T-helper 1 cell treated with Interleukin-12 subunit alpha and Interleukin-12 subunit beta and Interleukin-4 antibody, amounts not matched to agents 30 μg/mL and 1 μg/mL, for 36 hours (primary cell): ENCODE results near the gene RPS21.

Experiments
- H3K27ac Mint-ChIP-seq: one replicate; pipeline ENCODE4 v1.8.0; 2021; ENCODE audit warnings: mild to moderate bottlenecking, mixed read lengths
- H3K27me3 Mint-ChIP-seq: one replicate; pipeline ENCODE4 v1.8.0; 2021; ENCODE audit warnings: low read depth, mixed read lengths
- H3K36me3 Mint-ChIP-seq: one replicate; pipeline ENCODE4 v1.8.0; 2021; ENCODE audit warnings: low read depth, mixed read lengths
- H3K4me1 Mint-ChIP-seq: one replicate; pipeline ENCODE4 v1.8.0; 2021; ENCODE audit warnings: low read depth, mixed read lengths
- H3K4me3 Mint-ChIP-seq: one replicate; pipeline ENCODE4 v1.8.0; 2021; ENCODE audit warnings: mild to moderate bottlenecking, moderate library complexity, mixed read lengths
- H3K9me3 Mint-ChIP-seq: one replicate; pipeline ENCODE4 v1.8.0; 2021; ENCODE audit warnings: mixed read lengths

RPS21 gene

GRCh38 chr20:62350629-62351422 is 36.1 kb upstream of the RPS21 start:
- Mint-ChIP-seq H3K27me3 (no peaks in the 10 kb centered on the region), H3K9me3 (peaks cover 9% of the 10 kb centered on the region), H3K4me1 (peaks cover 2% of the 10 kb centered on the region), H3K36me3 (peaks cover 4% of the 10 kb centered on the region), H3K27ac (no peak overlapping the region), H3K4me3 (no peak overlapping the region)

DNA sequence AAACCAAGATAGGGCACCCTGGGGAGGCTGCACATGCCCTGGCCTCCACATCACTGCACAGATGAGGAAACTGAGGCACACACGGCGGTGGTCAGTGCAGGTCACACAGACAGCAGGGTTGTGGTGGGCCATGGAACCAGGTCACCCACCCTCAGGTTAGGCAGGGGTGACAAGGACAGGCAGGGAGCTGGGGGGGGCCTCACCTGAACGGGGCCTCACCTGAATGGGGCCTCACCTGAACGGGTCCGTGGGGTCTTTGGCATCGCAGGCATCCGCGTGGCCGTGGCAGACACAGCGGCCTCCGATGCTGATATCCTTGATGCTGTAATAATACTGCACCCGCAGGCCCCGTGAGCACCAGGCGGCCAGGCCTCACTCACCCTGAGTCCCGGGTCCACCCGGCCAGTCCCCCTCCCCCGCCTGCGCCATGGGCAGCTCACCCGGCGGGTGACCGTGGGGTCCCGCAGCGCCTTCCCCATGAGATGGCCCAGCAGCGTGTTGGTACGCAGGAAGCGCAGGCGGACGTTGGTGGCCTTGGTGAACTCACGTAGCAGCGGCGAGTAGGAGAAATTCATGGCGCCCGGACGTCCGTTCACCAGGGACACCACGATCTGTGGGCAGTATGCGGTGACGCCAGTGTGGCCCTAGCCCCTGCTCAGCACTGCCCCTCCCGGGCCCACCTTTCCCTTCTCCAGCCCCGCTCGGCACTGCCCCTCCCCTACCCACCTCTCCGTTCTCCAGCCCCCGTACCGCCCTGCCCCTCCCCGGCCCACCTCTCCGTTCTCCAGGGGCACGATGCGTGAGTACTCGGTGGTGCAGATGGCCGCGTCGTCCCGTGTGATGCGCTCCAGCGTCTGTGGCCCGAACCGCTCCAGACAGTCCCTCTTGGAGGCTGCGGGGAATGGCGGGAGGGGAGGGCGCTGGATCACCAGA is 35.2 kb upstream of the RPS21 start:
- no peak overlapping the region for H3K27ac Mint-ChIP-seq
- H3K4me1 Mint-ChIP-seq = peaks cover 2% of the 10 kb centered on the region
- no peak overlapping the region for H3K4me3 Mint-ChIP-seq
- H3K9me3 Mint-ChIP-seq = peaks cover 9% of the 10 kb centered on the region
- peaks cover 4% of the 10 kb centered on the region for H3K36me3 Mint-ChIP-seq
- H3K27me3 Mint-ChIP-seq = no peaks in the 10 kb centered on the region

- Mint-ChIP-seq H3K9me3 (peaks cover 9% of the 10 kb centered on the region), H3K36me3 (peaks cover 4% of the 10 kb centered on the region), H3K4me1 (peaks cover 2% of the 10 kb centered on the region), H3K4me3 (no peak overlapping the region), H3K27me3 (no peaks in the 10 kb centered on the region), H3K27ac (no peak overlapping the region)
Observed at GRCh38 chr20:62352402-62353288, 34.3 kb upstream of the RPS21 start.

DNA sequence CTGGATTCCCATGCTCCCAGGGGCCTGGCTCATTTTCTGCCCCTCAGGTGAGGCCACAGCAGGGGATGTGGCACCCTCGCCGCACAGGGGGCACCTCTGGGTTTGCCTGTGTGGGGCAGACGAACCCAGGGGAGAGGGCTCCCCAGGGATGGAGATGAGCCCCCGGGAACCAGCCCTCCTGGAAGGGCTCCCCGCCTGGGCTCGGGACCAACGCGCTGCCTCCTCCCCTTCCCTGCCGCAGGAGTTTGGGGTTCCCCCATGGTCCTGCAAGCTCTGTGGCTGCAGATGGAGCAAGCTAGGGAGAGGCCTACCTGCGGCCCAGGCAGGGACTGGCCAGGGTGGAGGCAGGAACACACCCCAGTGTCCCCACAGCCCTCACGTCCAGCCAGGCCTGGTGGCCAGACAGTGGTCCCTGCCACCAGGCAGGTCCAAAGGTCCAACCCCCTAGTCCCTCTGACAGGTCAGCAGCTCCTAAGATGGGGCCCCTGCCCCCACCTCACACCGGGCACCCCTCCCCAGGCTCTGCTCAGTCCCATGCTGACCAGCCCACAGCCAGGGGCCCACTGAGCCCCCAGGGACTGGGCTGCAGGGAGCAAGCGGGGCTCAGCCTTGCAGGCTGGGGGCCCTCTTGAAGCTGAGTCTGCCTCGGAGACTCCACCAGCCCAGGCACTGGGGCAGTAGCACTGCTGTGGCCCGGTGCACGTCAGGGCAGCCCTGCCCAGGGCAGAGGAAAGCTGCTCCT is 33.4 kb upstream of the RPS21 start:
- Mint-ChIP-seq H3K36me3 (peaks cover 4% of the 10 kb centered on the region), H3K27ac (no peak overlapping the region), H3K27me3 (no peaks in the 10 kb centered on the region), H3K4me1 (peaks cover 2% of the 10 kb centered on the region), H3K4me3 (no peak overlapping the region), H3K9me3 (peaks cover 8% of the 10 kb centered on the region)

- no peaks in the 10 kb centered on the region for H3K4me1 Mint-ChIP-seq
- H3K27me3 Mint-ChIP-seq = no peaks in the 10 kb centered on the region
- no peak overlapping the region for H3K27ac Mint-ChIP-seq
- H3K4me3 Mint-ChIP-seq = no peak overlapping the region
- peaks cover 2% of the 10 kb centered on the region for H3K36me3 Mint-ChIP-seq
- peaks cover 2% of the 10 kb centered on the region for H3K9me3 Mint-ChIP-seq
Observed at GRCh38 chr20:62354031-62354808, 32.7 kb upstream of the RPS21 start.

GRCh38 chr20:62354811-62355341 is 32.0 kb upstream of the RPS21 start:
- H3K27ac Mint-ChIP-seq = no peak overlapping the region
- no peaks in the 10 kb centered on the region for H3K36me3 Mint-ChIP-seq
- no peaks in the 10 kb centered on the region for H3K27me3 Mint-ChIP-seq
- no peak overlapping the region for H3K4me3 Mint-ChIP-seq
- no peaks in the 10 kb centered on the region for H3K4me1 Mint-ChIP-seq
- H3K9me3 Mint-ChIP-seq = no peaks in the 10 kb centered on the region

- no peak overlapping the region for H3K27ac Mint-ChIP-seq
- H3K4me3 Mint-ChIP-seq = no peak overlapping the region
- H3K27me3 Mint-ChIP-seq = no peaks in the 10 kb centered on the region
- no peaks in the 10 kb centered on the region for H3K9me3 Mint-ChIP-seq
- H3K36me3 Mint-ChIP-seq = no peaks in the 10 kb centered on the region
- H3K4me1 Mint-ChIP-seq = no peaks in the 10 kb centered on the region
Observed at GRCh38 chr20:62355516-62355877, 31.4 kb upstream of the RPS21 start.

DNA sequence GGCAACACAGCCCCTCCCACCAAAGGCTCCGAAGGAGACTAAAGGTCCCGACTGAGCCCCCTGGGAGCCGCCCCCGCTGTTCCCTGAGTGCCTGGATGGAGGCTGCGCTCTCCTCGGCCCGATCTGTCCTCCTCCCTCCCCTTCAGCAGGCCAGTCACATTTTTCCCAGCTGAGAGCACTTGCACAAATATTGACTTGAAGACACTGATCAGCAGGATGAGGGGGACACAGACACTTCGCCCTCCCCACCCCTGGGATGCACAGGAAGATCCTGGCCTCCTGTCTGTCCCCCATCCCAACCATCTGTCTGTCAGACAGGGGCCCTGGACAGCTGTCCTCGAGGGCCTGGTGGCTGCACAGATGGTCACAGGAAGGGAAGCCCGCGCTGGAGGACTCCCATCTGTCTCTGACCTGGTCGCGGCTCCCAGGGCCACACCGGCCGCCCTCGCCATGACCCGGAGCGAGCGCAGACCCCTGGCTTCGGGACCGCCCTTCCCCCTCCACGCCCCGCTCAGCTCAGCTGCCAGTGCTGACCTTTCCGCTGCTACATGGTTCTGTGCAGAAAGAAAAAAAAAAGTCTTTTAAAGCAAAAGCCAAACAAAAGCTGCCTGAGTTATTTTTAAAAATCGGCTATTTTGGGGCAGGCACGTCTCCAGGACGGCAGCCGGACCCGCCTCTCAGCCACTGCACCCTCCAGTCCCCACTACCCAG is 30.9 kb upstream of the RPS21 start:
- H3K9me3 Mint-ChIP-seq = no peaks in the 10 kb centered on the region
- H3K4me1 Mint-ChIP-seq = no peaks in the 10 kb centered on the region
- no peaks in the 10 kb centered on the region for H3K27me3 Mint-ChIP-seq
- H3K4me3 Mint-ChIP-seq = no peak overlapping the region
- H3K27ac Mint-ChIP-seq = no peak overlapping the region
- H3K36me3 Mint-ChIP-seq = no peaks in the 10 kb centered on the region

GRCh38 chr20:62356589-62357186 is 30.2 kb upstream of the RPS21 start:
- Mint-ChIP-seq H3K27me3 (no peaks in the 10 kb centered on the region), H3K9me3 (no peaks in the 10 kb centered on the region), H3K4me3 (no peak overlapping the region), H3K4me1 (no peaks in the 10 kb centered on the region), H3K36me3 (no peaks in the 10 kb centered on the region), H3K27ac (no peak overlapping the region)

DNA sequence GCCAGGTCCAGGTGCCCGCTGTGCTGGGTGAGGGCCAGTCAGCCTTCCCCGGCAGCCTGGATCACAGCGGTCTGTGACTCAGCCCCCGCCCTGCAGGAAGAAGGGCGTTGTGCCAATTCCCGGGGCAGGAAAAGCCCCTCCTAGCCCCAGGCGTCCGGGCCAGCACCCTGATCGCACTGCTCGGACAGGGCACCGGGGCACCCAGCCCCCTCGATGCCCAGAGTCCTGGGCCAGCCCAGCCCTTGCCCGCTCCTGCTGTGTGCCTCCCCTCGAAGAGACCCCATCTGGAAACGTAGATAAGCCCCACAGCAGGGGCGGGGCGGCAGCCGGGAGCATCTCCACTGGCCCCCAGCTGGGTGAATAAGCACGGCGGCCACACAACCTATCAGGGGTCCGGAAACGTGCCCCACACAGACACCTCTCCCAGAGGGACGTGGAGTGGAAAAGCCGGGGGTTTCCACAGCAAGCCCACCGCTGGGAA is 29.7 kb upstream of the RPS21 start:
- no peaks in the 10 kb centered on the region for H3K9me3 Mint-ChIP-seq
- H3K4me1 Mint-ChIP-seq = no peaks in the 10 kb centered on the region
- H3K4me3 Mint-ChIP-seq = no peak overlapping the region
- no peak overlapping the region for H3K27ac Mint-ChIP-seq
- H3K36me3 Mint-ChIP-seq = no peaks in the 10 kb centered on the region
- H3K27me3 Mint-ChIP-seq = no peaks in the 10 kb centered on the region

GRCh38 chr20:62357681-62358080 is 29.2 kb upstream of the RPS21 start:
- no peaks in the 10 kb centered on the region for H3K9me3 Mint-ChIP-seq
- H3K27me3 Mint-ChIP-seq = no peaks in the 10 kb centered on the region
- no peak overlapping the region for H3K4me3 Mint-ChIP-seq
- no peaks in the 10 kb centered on the region for H3K36me3 Mint-ChIP-seq
- H3K27ac Mint-ChIP-seq = no peak overlapping the region
- no peaks in the 10 kb centered on the region for H3K4me1 Mint-ChIP-seq
